ENCODE results near the gene MEF2A. TPM values are rescaled to one million over a fixed set of nuclear protein-coding genes. Genes with fewer than 3 reads are reported as not detected.

MEF2A gene
- total RNA-seq, 1 donor from 2014 or later = 135 TPM

- intact Hi-C loops (cut with DNase I) = no loop called here
- no peak for ATAC-seq
These were observed 146.6 kb downstream of the MEF2A start for GRCh38 chr15:99712415-99712814.

GRCh38 chr15:99716540-99717095 lies 150.8 kb downstream of the MEF2A start:
- ATAC-seq (peak; percentile 22), DNase-seq (ENCODE audit: missing footprints) (no peak)
- intact Hi-C loops (cut with DNase I) = no loop called here

More at GRCh38 chr15:99712415-99712814, 146.6 kb downstream of the MEF2A start:
- no peak for DNase-seq (ENCODE audit: missing footprints)

- ATAC-seq = peak; percentile 73
- DNase-seq (ENCODE audit: missing footprints) = no peak
- intact Hi-C loops (cut with DNase I) = no loop called here
These were observed 151.6 kb downstream of the MEF2A start for GRCh38 chr15:99717161-99718009.

GRCh38 chr15:99718421-99718820 lies 152.6 kb downstream of the MEF2A start:
- ATAC-seq (peak; percentile 26), DNase-seq (ENCODE audit: missing footprints) (no peak)
- intact Hi-C loops (cut with DNase I) = no loop called here

- DNase-seq (ENCODE audit: missing footprints) (no peak), ATAC-seq (no peak)
- intact Hi-C loops (cut with DNase I) = no loop called here
These were observed 153.3 kb downstream of the MEF2A start for GRCh38 chr15:99719096-99719541.

- intact Hi-C loops (cut with DNase I) = no loop called here
- no peak for ATAC-seq
- no peak for DNase-seq (ENCODE audit: missing footprints)
These were observed 154.7 kb downstream of the MEF2A start for GRCh38 chr15:99720533-99720932.

- ATAC-seq (no peak), DNase-seq (ENCODE audit: missing footprints) (no peak)
- intact Hi-C loops (cut with DNase I) = no loop called here
These were observed 155.5 kb downstream of the MEF2A start for GRCh38 chr15:99721104-99721778.

- intact Hi-C loops (cut with DNase I) = no loop called here
- DNase-seq (ENCODE audit: missing footprints) = no peak
- no peak for ATAC-seq
These were observed 156.1 kb downstream of the MEF2A start for GRCh38 chr15:99721896-99722295.

GRCh38 chr15:99722406-99722805 lies 156.6 kb downstream of the MEF2A start:
- intact Hi-C loops (cut with DNase I) = no loop called here
- DNase-seq (ENCODE audit: missing footprints) = no peak
- ATAC-seq = no peak

- DNase-seq (ENCODE audit: missing footprints) = no peak
- intact Hi-C loops (cut with DNase I) = no loop called here
- ATAC-seq = no peak
These were observed 160.5 kb downstream of the MEF2A start for GRCh38 chr15:99726333-99726732.

GRCh38 chr15:99727330-99727729 lies 161.5 kb downstream of the MEF2A start:
- no peak for DNase-seq (ENCODE audit: missing footprints)
- no peak for ATAC-seq
- intact Hi-C loops (cut with DNase I) = no loop called here

GRCh38 chr15:99727733-99728132 lies 161.9 kb downstream of the MEF2A start:
- ATAC-seq = no peak
- DNase-seq (ENCODE audit: missing footprints) = no peak
- intact Hi-C loops (cut with DNase I) = no loop called here

GRCh38 chr15:99728916-99729315 lies 163.1 kb downstream of the MEF2A start:
- ATAC-seq = no peak
- DNase-seq (ENCODE audit: missing footprints) = no peak
- intact Hi-C loops (cut with DNase I) = no loop called here

- DNase-seq (ENCODE audit: missing footprints) (no peak), ATAC-seq (no peak)
- intact Hi-C loops (cut with DNase I) = no loop called here
These were observed 163.5 kb downstream of the MEF2A start for GRCh38 chr15:99729327-99729726.

GRCh38 chr15:99729920-99730319 lies 164.1 kb downstream of the MEF2A start:
- intact Hi-C loops (cut with DNase I) = loop anchor here (5.0 to 10.0 kb wide), 2 partner anchors 448 to 625 kb away; partner anchors contain the start of gene SYNM
- no peak for DNase-seq (ENCODE audit: missing footprints)
- no peak for ATAC-seq

GRCh38 chr15:99731336-99732123 lies 165.7 kb downstream of the MEF2A start:
- ATAC-seq = no peak
- DNase-seq (ENCODE audit: missing footprints) = no peak
- intact Hi-C loops (cut with DNase I) = loop anchor here (5.0 to 10.0 kb wide), 2 partner anchors 449 to 627 kb away; partner anchors contain the start of gene SYNM

GRCh38 chr15:99732124-99732750 lies 166.5 kb downstream of the MEF2A start:
- DNase-seq (ENCODE audit: missing footprints) (no peak), ATAC-seq (no peak)
- intact Hi-C loops (cut with DNase I) = loop anchor here (5.0 to 10.0 kb wide), 2 partner anchors 450 to 627 kb away; partner anchors contain the start of gene SYNM

GRCh38 chr15:99732751-99733267 lies 167.0 kb downstream of the MEF2A start:
- intact Hi-C loops (cut with DNase I) = loop anchor here (5.0 to 10.0 kb wide), 2 partner anchors 451 to 628 kb away; partner anchors contain the start of gene SYNM
- DNase-seq (ENCODE audit: missing footprints) (no peak), ATAC-seq (peak; percentile 20)
